Natural killer cell (primary cell): ENCODE measurements around the gene PRELP. TPM values are rescaled to one million over a fixed set of nuclear protein-coding genes. Genes with fewer than 3 reads are reported as not detected.

Experiments
- ATAC-seq, 3 donors: fragments of 150-1000 bp in 2 of 3; fragments of 200-7000 bp in 1 of 3; cut with Tn5 transposase; 1 replicate in 1 of 3; 2 replicates in 2 of 3; pipeline ENCODE4 v1.10.0; 2021; ENCODE audit warnings: mild to moderate bottlenecking in 2 of 3, moderate library complexity in 2 of 3
- DNase-seq, 2 donors: peaks; one replicate each; pipeline versions ENCODE4 v3.0.0 to v3.0.0-alpha.2; 2013 to 2021; ENCODE audit warnings: mixed read lengths in 1 of 2
- H3K27ac ChIP-seq: one replicate; pipeline ENCODE4 v1.5.1; 2013; ENCODE audit warnings: mild to moderate bottlenecking, low read length
- H3K27me3 ChIP-seq: one replicate; pipeline ENCODE4 v1.6.1; 2013; ENCODE audit warnings: low read length; ENCODE audit not compliant: control insufficient read depth, insufficient read depth
- H3K36me3 ChIP-seq: one replicate; pipeline ENCODE4 v1.6.1; 2013; ENCODE audit warnings: low read length; ENCODE audit not compliant: control insufficient read depth, insufficient read depth
- H3K4me1 ChIP-seq: one replicate; pipeline ENCODE4 v1.6.1; 2013; ENCODE audit warnings: low read length; ENCODE audit not compliant: control insufficient read depth, insufficient read depth
- H3K4me3 ChIP-seq: one replicate; pipeline ENCODE4 v1.5.1; 2013; ENCODE audit warnings: low read length
- H3K9me3 ChIP-seq: one replicate; pipeline ENCODE4 v1.6.1; 2013; ENCODE audit warnings: low read length; ENCODE audit not compliant: control insufficient read depth, insufficient read depth
- H3K27ac Mint-ChIP-seq, 2 donors: one replicate each; pipeline ENCODE4 v1.8.0; 2022; ENCODE audit warnings: mild to moderate bottlenecking in 2 of 2, mixed read lengths in 2 of 2, moderate library complexity in 1 of 2
- H3K27me3 Mint-ChIP-seq, 2 donors: one replicate each; pipeline ENCODE4 v1.8.0; 2022; ENCODE audit warnings: low read depth in 2 of 2, mixed read lengths in 2 of 2
- H3K36me3 Mint-ChIP-seq: one replicate; pipeline ENCODE4 v1.8.0; 2022; ENCODE audit warnings: mixed read lengths
- H3K4me1 Mint-ChIP-seq, 2 donors: one replicate each; pipeline ENCODE4 v1.8.0; 2022; ENCODE audit warnings: mixed read lengths in 2 of 2
- H3K4me3 Mint-ChIP-seq: one replicate; pipeline ENCODE4 v1.8.0; 2022; ENCODE audit warnings: mild to moderate bottlenecking, moderate library complexity, mixed read lengths
- H3K9me3 Mint-ChIP-seq, 2 donors: one replicate each; pipeline ENCODE4 v1.8.0; 2022; ENCODE audit warnings: mixed read lengths in 2 of 2
- WGBS: methylation state at CpG from one replicate; pipeline ENCODE4 v1.1.7; 2013; ENCODE audit warnings: missing lambda C conversion rate; ENCODE audit not compliant: insufficient coverage; 5-methylcytosine and 5-hydroxymethylcytosine counted together
- intact Hi-C: fragments of 100-400 bp; cut with micrococcal nuclease; formaldehyde crosslinking; loops from one replicate; pipeline ENCODE4 v1.14.2; 2022
- total RNA-seq, 4 donors: library from RNA; stranded (reverse); fragments of 120-200 nt in 1 of 4; gene quantifications; one replicate each; pipeline versions ENCODE4 v1.2.3 to v1.2.4, GENCODE V29; 2013 to 2022
- TF ChIP-seq, protein P1 (sequence below): fragments of 200-600 bp; IDR thresholded peaks from one replicate; pipeline ENCODE4 v1.8.0; 2022; ENCODE audit warnings: antibody characterized with exemption

Gene PRELP
- total RNA-seq, 3 donors from 2014 or later (not counting 1 experiment from before 2014, with no cell fraction given) = not detected

- no peak overlapping the region for H3K4me3 ChIP-seq
- WGBS = no CpG with 5 or more reads among the region's 3 CpGs
- H3K36me3 Mint-ChIP-seq = no peaks in the 10 kb centered on the region
- H3K4me1 ChIP-seq = peaks cover 3% of the 10 kb centered on the region
- no peaks in the 10 kb centered on the region for H3K27me3 ChIP-seq
- no peak overlapping the region for H3K4me3 Mint-ChIP-seq
- ATAC-seq (no peak), DNase-seq (no peak)
- H3K27ac ChIP-seq = no peak overlapping the region
- peaks cover 0 to 5% of the 10 kb centered on the region in 2 donors for H3K4me1 Mint-ChIP-seq
- TF ChIP-seq, protein P1, sequence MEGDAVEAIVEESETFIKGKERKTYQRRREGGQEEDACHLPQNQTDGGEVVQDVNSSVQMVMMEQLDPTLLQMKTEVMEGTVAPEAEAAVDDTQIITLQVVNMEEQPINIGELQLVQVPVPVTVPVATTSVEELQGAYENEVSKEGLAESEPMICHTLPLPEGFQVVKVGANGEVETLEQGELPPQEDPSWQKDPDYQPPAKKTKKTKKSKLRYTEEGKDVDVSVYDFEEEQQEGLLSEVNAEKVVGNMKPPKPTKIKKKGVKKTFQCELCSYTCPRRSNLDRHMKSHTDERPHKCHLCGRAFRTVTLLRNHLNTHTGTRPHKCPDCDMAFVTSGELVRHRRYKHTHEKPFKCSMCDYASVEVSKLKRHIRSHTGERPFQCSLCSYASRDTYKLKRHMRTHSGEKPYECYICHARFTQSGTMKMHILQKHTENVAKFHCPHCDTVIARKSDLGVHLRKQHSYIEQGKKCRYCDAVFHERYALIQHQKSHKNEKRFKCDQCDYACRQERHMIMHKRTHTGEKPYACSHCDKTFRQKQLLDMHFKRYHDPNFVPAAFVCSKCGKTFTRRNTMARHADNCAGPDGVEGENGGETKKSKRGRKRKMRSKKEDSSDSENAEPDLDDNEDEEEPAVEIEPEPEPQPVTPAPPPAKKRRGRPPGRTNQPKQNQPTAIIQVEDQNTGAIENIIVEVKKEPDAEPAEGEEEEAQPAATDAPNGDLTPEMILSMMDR = no peak
- no peaks in the 10 kb centered on the region for H3K9me3 Mint-ChIP-seq
- no peak overlapping the region for H3K27ac Mint-ChIP-seq
- no peaks in the 10 kb centered on the region for H3K36me3 ChIP-seq
- no peaks in the 10 kb centered on the region for H3K9me3 ChIP-seq
- intact Hi-C loops = no loop called here
- peaks cover 11 to 29% of the 10 kb centered on the region in 2 donors for H3K27me3 Mint-ChIP-seq
Measured at GRCh38 chr1:203478231-203478630, 2.6 kb downstream of the PRELP start.

GRCh38 chr1:203478986-203479385 lies 3.4 kb downstream of the PRELP start:
- Mint-ChIP-seq H3K27me3 (peaks cover 9 to 21% of the 10 kb centered on the region in 2 donors), H3K9me3 (no peaks in the 10 kb centered on the region), H3K27ac (no peak overlapping the region), H3K4me3 (no peak overlapping the region), H3K4me1 (peaks cover 0 to 5% of the 10 kb centered on the region in 2 donors), H3K36me3 (no peaks in the 10 kb centered on the region)
- WGBS = 98% methylated on average over 5 of the region's 5 CpGs
- ATAC-seq (no peak), DNase-seq (no peak)
- intact Hi-C loops = no loop called here
- TF ChIP-seq, protein P1 = no peak
- H3K4me1 ChIP-seq = peaks cover 3% of the 10 kb centered on the region
- no peaks in the 10 kb centered on the region for H3K36me3 ChIP-seq
- H3K27me3 ChIP-seq = no peaks in the 10 kb centered on the region
- no peak overlapping the region for H3K4me3 ChIP-seq
- H3K27ac ChIP-seq = no peak overlapping the region
- H3K9me3 ChIP-seq = no peaks in the 10 kb centered on the region

DNA sequence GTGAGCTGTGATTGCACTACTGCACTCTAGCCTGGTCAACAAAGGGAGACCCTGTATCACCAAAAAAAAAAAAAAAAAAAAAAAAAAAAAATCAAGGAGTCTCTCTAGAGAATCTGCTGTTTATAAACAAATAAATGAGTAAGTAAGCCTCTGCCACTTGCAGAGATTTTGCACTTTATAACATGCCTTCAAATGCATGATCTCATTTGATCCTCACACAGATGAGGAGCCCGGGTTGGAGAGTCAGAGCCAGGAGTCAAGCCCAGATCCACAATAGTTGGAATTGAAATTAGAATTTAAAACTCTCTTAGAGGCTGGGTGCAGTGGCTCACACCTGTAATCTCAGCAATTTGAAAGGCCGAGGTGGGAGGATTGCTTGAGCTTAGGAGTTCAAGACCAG lies 4.0 kb downstream of the PRELP start:
- no peak overlapping the region for H3K27ac Mint-ChIP-seq
- no peaks in the 10 kb centered on the region for H3K36me3 Mint-ChIP-seq
- Histone ChIP-seq H3K27me3 (no peaks in the 10 kb centered on the region), H3K4me1 (peaks cover 3% of the 10 kb centered on the region), H3K27ac (no peak overlapping the region), H3K36me3 (no peaks in the 10 kb centered on the region), H3K4me3 (no peak overlapping the region), H3K9me3 (no peaks in the 10 kb centered on the region)
- intact Hi-C loops = no loop called here
- WGBS = 69% methylated on average over 2 of the region's 2 CpGs
- peaks cover 9 to 17% of the 10 kb centered on the region in 2 donors for H3K27me3 Mint-ChIP-seq
- peaks cover 0 to 5% of the 10 kb centered on the region in 2 donors for H3K4me1 Mint-ChIP-seq
- no peak for DNase-seq
- no peak overlapping the region for H3K4me3 Mint-ChIP-seq
- no peak for ATAC-seq
- TF ChIP-seq, protein P1 = no peak
- H3K9me3 Mint-ChIP-seq = no peaks in the 10 kb centered on the region

DNA sequence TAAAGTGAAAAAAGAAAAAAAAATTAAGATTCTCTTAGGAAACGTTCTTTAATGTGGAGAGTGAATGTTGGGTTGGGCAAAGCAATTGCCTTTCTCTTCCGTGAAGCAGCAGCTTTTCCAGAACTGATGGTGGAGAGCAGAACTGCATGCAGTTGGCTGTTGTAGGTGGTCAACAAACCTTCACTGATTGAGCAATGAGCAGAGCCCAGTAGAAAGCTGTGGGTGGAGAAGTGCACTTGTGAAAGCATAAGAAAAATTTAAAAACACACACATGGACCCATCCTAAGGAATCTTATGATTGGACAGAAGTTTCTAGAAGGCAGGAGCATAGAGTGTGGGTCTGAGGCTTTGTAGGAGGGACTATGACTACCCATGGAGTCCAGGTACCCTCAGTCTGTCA lies 4.5 kb downstream of the PRELP start:
- H3K4me3 ChIP-seq = no peak overlapping the region
- intact Hi-C loops = no loop called here
- Mint-ChIP-seq H3K27me3 (peaks cover 9 to 13% of the 10 kb centered on the region in 2 donors), H3K9me3 (no peaks in the 10 kb centered on the region), H3K4me1 (peaks cover 0 to 5% of the 10 kb centered on the region in 2 donors), H3K4me3 (no peak overlapping the region), H3K36me3 (no peaks in the 10 kb centered on the region), H3K27ac (no peak overlapping the region)
- H3K9me3 ChIP-seq = no peaks in the 10 kb centered on the region
- ATAC-seq (no peak), DNase-seq (no peak)
- TF ChIP-seq, protein P1 = no peak
- H3K4me1 ChIP-seq = peaks cover 3% of the 10 kb centered on the region
- whole genome bisulfite sequencing = 71% methylated on average over 2 of the region's 2 CpGs
- no peaks in the 10 kb centered on the region for H3K36me3 ChIP-seq
- H3K27ac ChIP-seq = no peak overlapping the region
- H3K27me3 ChIP-seq = no peaks in the 10 kb centered on the region
